ENCODE results near the gene PCDHGA5.
A peak's percentile ranks its signal among the peaks of the same experiment; 100 is the strongest.
"Not testable (repeated sequence)": the region's sequence is repeated elsewhere in the genome, so short reads cannot be mapped to it uniquely, and the experiment has no call there.

PCDHGA5 gene

GRCh38 chr5:141351591-141351990 lies 12.4 kb upstream of the PCDHGA5 start:
- DNase-seq (ENCODE audit: low read depth in 2 of 2), result no peak

- DNase-seq (ENCODE audit: low read depth in 2 of 2), result no peak
Measured at GRCh38 chr5:141354900-141355469, 9.0 kb upstream of the PCDHGA5 start, which contains the start of gene PCDHGA4. Gene PCDHGA4, plus strand, starts transcription at chr5:141355021. Its CDS starts 87 bp downstream, at chr5:141355108.

- no peak for DNase-seq (ENCODE audit: low read depth in 2 of 2)
Measured at GRCh38 chr5:141355641-141356040, 8.3 kb upstream of the PCDHGA5 start.

- DNase-seq (ENCODE audit: low read depth in 2 of 2), result no peak
Measured at GRCh38 chr5:141356133-141356532, 7.8 kb upstream of the PCDHGA5 start.

- no peak for DNase-seq (ENCODE audit: low read depth in 2 of 2)
Measured at GRCh38 chr5:141356950-141357349, 7.0 kb upstream of the PCDHGA5 start.

GRCh38 chr5:141359790-141360426 lies 4.1 kb upstream of the PCDHGA5 start, which contains the start of gene PCDHGB2:
Gene PCDHGB2, plus strand, starts transcription at chr5:141359994. Its CDS starts 142 bp downstream, at chr5:141360136.
- DNase-seq (ENCODE audit: low read depth in 2 of 2), result no peak

DNA sequence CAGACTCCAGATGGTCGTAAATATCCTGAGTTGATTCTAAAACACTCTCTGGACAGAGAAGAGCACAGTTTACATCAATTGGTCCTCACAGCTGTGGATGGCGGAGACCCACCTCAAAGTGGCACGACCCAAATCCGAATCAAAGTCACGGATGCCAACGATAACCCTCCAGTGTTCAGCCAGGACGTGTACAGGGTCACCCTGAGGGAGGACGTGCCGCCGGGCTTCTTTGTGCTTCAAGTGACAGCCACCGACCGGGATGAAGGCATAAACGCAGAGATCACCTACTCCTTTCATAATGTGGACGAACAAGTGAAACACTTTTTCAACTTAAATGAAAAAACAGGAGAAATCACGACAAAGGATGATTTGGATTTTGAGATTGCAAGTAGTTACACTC lies 3.3 kb upstream of the PCDHGA5 start:
- DNase-seq (ENCODE audit: low read depth in 2 of 2), result no peak

DNA sequence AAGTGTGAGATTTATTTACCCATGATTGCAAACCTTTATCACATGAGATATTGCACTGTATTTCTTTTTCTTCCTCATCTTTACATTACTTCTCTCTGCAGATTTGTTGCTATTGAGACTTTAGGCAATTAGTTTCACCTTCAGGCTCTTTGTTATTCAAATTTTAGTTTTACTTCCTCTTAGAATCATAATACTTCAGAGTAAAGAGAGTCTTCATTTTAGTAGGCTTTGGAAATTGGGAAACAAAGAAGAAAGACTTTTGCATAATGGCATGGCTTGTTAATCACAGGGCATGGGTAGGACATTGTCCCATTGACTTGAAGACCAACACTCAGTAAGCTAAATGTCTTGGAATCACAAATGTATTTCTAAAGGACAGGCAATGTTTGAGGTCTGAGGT lies 1.2 kb upstream of the PCDHGA5 start:
- DNase-seq (ENCODE audit: low read depth in 2 of 2), result no peak

GRCh38 chr5:141366016-141366896 lies 2.3 kb downstream of the PCDHGA5 start:
- DNase-seq (ENCODE audit: low read depth in 2 of 2), result no peak

DNA sequence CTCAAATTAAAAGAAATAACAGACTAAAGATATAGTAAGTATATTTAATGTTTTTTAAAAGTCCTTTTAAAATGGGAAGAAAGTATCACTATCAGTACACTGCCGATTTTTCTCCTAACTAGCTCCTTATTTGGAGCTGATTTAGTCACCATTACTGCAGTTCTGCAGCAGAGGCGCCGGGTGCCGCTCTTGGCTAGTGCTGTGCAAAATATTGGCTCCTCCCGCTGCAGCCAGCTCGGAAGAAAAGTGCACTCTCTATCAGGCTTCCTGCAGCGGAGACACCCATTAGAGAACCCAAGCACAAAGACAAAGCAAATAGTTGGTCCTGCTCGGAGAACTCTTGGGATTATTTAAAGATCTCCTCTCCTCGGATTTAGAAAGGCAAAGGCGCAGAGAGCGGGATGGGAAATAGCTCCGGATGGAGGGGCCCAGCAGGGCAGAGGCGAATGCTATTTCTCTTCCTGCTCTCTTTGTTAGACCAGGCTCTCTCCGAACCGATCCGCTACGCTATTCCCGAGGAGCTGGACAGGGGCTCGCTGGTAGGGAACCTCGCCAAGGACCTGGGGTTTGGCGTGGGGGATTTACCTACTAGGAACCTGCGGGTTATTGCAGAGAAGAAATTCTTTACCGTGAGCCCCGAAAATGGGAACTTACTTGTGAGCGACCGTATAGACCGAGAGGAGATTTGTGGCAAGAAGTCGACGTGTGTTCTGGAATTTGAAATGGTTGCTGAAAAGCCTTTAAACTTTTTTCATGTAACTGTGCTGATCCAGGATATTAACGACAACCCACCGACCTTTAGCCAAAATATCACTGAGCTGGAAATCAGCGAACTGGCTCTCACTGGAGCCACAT lies 6.3 kb downstream of the PCDHGA5 start, which contains the start of gene PCDHGB3:
PCDHGB3 (plus strand) TSS at position 249 of the 855 bp plus-strand sequence; CDS start at position 402, 153 bp downstream.
- peak in 1 of 2 experiments; percentile 42 for DNase-seq (ENCODE audit: low read depth in 2 of 2)

DNA sequence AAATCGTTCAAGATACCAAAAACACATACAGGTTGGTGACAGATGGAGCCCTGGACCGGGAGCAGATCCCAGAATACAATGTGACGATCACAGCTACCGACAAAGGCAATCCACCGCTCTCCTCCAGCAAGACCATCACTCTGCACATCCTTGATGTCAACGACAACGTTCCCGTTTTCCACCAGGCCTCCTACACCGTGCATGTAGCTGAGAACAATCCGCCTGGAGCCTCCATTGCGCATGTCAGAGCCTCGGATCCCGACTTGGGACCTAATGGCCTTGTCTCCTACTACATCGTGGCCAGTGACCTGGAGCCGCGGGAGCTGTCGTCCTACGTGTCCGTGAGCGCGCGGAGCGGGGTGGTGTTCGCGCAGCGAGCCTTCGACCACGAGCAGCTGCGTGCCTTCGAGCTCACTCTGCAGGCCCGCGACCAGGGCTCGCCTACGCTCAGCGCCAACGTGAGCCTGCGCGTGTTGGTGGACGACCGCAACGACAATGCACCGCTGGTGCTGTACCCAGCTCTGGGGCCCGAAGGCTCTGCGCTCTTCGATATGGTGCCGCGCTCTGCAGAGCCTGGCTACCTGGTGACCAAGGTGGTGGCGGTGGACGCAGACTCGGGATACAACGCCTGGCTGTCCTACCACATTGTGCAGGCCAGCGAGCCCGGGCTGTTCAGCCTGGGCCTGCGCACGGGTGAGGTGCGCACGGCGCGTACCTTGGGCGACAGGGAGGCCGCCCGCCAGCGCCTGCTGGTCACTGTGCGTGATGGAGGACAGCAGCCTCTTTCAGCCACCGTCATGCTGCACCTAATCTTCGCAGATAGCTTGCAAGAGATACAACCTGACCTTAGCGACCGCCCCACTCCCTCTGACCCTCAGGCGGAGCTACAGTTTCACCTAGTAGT lies 7.9 kb downstream of the PCDHGA5 start:
- DNase-seq (ENCODE audit: low read depth in 2 of 2), result no peak

DNA sequence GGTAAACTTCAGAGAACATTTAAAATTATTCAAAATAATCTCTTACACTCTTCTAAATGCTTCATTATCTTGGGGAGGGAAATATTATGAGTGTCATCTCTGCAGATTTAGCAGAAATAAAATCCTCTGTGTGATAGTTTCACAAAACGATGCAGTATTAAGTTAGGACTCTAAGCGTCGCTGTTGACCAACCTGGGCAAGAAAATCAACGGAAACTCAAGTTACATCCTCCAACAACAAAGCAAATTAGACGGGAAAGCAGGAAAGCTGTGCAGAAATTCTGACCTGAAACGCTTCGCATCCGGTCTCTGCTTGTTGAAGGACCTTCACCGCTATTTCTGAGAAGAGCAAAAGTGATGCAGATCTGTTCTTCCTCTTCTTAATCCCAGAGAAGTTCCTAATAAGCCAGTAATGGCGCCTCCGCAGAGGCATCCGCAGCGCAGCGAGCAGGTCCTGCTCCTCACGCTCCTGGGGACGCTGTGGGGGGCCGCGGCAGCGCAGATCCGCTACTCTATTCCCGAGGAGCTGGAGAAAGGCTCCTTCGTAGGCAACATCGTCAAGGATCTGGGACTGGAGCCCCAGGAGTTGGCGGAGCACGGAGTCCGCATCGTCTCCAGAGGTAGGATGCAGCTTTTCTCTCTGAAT lies 9.8 kb downstream of the PCDHGA5 start, which contains the start of gene PCDHGA6:
PCDHGA6 (plus strand) TSS at position 219 of the 645 bp plus-strand sequence; CDS start at position 412, 193 bp downstream.
- DNase-seq (ENCODE audit: low read depth in 2 of 2), result no peak

- no peak for DNase-seq (ENCODE audit: low read depth in 2 of 2)
Measured at GRCh38 chr5:141374627-141375026, 10.7 kb downstream of the PCDHGA5 start.

DNA sequence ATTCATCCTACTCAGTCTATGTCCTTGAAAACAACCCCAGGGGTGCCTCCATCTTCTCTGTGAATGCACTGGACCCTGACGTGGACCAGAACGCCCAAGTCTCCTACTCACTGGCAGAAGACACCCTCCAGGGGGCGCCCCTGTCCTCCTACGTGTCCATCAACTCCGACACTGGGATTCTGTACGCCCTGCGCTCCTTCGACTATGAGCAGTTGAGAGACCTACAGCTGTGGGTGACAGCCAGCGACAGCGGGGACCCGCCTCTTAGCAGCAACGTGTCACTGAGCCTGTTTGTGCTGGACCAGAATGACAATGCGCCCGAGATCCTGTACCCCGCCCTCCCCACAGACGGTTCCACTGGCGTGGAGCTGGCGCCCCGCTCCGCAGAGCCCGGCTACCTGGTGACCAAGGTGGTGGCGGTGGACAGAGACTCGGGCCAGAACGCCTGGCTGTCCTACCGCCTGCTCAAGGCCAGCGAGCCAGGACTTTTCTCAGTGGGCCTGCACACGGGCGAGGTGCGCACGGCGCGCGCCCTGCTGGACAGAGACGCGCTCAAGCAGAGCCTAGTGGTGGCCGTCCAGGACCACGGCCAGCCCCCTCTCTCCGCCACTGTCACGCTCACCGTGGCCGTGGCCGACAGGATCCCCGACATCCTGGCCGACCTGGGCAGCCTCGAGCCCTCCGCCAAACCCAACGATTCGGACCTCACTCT lies 11.6 kb downstream of the PCDHGA5 start:
- DNase-seq (ENCODE audit: low read depth in 2 of 2), result not testable (repeated sequence)

- DNase-seq (ENCODE audit: low read depth in 2 of 2), result no peak
Measured at GRCh38 chr5:141382469-141383294, 18.7 kb downstream of the PCDHGA5 start, which contains the start of gene PCDHGA7. Gene PCDHGA7, plus strand, starts transcription at chr5:141382742. Its CDS starts 158 bp downstream, at chr5:141382900.

DNA sequence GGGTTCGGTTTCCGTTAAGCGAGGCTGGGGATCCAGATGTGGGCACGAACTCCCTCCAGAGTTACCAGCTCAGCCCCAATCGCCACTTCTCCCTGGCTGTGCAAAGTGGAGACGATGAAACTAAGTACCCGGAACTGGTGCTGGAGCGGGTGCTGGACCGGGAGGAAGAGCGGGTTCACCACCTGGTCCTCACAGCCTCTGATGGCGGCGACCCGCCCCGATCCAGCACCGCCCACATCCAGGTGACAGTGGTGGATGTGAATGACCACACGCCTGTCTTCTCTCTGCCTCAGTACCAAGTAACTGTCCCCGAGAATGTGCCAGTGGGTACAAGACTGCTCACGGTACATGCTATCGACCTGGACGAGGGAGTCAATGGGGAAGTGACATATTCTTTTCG lies 19.4 kb downstream of the PCDHGA5 start:
- DNase-seq (ENCODE audit: low read depth in 2 of 2), result no peak

- no peak for DNase-seq (ENCODE audit: low read depth in 2 of 2)
Measured at GRCh38 chr5:141384471-141385267, 20.7 kb downstream of the PCDHGA5 start.
